IMR-90 (cell line): ENCODE data around the gene GALNT17. TPM values are rescaled to one million over a fixed set of nuclear protein-coding genes. Genes with fewer than 3 reads are reported as not detected.

Source experiments
- ATAC-seq: fragments of 200-7000 bp; cut with Tn5 transposase; 2 replicates; pipeline ENCODE4 v1.9.1; 2020; ENCODE audit warnings: low read depth, mild to moderate bottlenecking, moderate library complexity
- BruUV-seq: library from RNA; stranded (reverse); fragments of 400-500 nt; replicated peaks from 2 replicates; lab custom pipeline; 2021; lab: Mats Ljungman, UMichigan
- CTCF ChIA-PET: fragments of 300-600 bp; formaldehyde crosslinking; extraction: SDS; loops from one replicate; lab custom pipeline; 2021; ENCODE audit warnings: antibody characterized with exemption; lab: Yijun Ruan, JAX
- POLR2A ChIA-PET: fragments of 300-600 bp; sonication (Branson Sonifier 250); formaldehyde crosslinking; loops from one replicate; lab custom pipeline; 2022; ENCODE audit warnings: antibody characterized with exemption; ENCODE audit not compliant: unreplicated experiment; lab: Charles Lee
- DNase-seq: peaks from one replicate; pipeline ENCODE4 v3.0.0; 2013
- H2AFZ ChIP-seq: replicated peaks from 2 replicates; pipeline ENCODE3; 2013; ENCODE audit warnings: low read length, mild to moderate bottlenecking; ENCODE audit not compliant: poor library complexity
- H2AK5ac ChIP-seq: 2 replicates; pipeline ENCODE4 v1.6.1; 2013; ENCODE audit warnings: low read depth, low read length, inconsistent platforms
- H2AK9ac ChIP-seq: replicated peaks from 2 replicates; pipeline ENCODE3; 2013; ENCODE audit warnings: mild to moderate bottlenecking, low read depth, low read length, moderate library complexity; ENCODE audit not compliant: poor library complexity
- H2BK120ac ChIP-seq: 2 replicates; pipeline ENCODE4 v1.6.1; 2013; ENCODE audit warnings: low read depth, low read length, inconsistent platforms
- H2BK15ac ChIP-seq: 3 replicates; pipeline ENCODE4 v1.6.1; 2013; ENCODE audit warnings: low read depth, low read length, inconsistent platforms
- H2BK20ac ChIP-seq: 2 replicates; pipeline ENCODE4 v1.6.1; 2013; ENCODE audit warnings: low read depth, mild to moderate bottlenecking, inconsistent platforms, low read length, moderate library complexity
- H2BK5ac ChIP-seq: 2 replicates; pipeline ENCODE4 v1.6.1; 2013; ENCODE audit warnings: mild to moderate bottlenecking, low read depth, low read length, inconsistent platforms; ENCODE audit not compliant: poor library complexity, severe bottlenecking
- H3K14ac ChIP-seq: replicated peaks from 2 replicates; pipeline ENCODE4 v1.6.1; 2013; ENCODE audit warnings: low read depth, low read length, inconsistent platforms
- H3K18ac ChIP-seq: 2 replicates; pipeline ENCODE4 v1.6.1; 2013; ENCODE audit warnings: low read depth, low read length, control low read depth
- H3K23ac ChIP-seq: 2 replicates; pipeline ENCODE4 v1.6.1; 2013; ENCODE audit warnings: low read depth, low read length, inconsistent platforms
- H3K27ac ChIP-seq: 2 replicates; pipeline ENCODE4 v1.5.1; 2013; ENCODE audit warnings: mild to moderate bottlenecking, control low read depth, low read length; ENCODE audit not compliant: insufficient read depth
- H3K27me3 ChIP-seq: 2 replicates; pipeline ENCODE4 v1.6.1; 2013; ENCODE audit warnings: low read length; ENCODE audit not compliant: control insufficient read depth, insufficient read depth
- H3K36me3 ChIP-seq: 2 replicates; pipeline ENCODE4 v1.6.1; 2013; ENCODE audit warnings: low read length, mixed read lengths; ENCODE audit not compliant: control insufficient read depth, insufficient read depth
- H3K4ac ChIP-seq: 2 replicates; pipeline ENCODE4 v1.6.1; 2013; ENCODE audit warnings: low read depth, low read length, inconsistent platforms
- H3K4me1 ChIP-seq: 2 replicates; pipeline ENCODE4 v1.6.1; 2013; ENCODE audit warnings: low read length, mixed read lengths; ENCODE audit not compliant: control insufficient read depth, insufficient read depth
- H3K4me2 ChIP-seq: 2 replicates; pipeline ENCODE4 v1.6.1; 2013; ENCODE audit warnings: low read depth, mild to moderate bottlenecking, control low read depth, low read length, moderate library complexity
- H3K4me3 ChIP-seq: 2 replicates; pipeline ENCODE4 v1.5.1; 2013; ENCODE audit warnings: low read depth, mild to moderate bottlenecking, control low read depth, low read length, moderate library complexity; ENCODE audit not compliant: insufficient read depth
- H3K56ac ChIP-seq: 2 replicates; pipeline ENCODE4 v1.6.1; 2013; ENCODE audit warnings: low read length, inconsistent platforms; ENCODE audit not compliant: insufficient read depth; ENCODE audit errors: extremely low read depth
- H3K79me1 ChIP-seq, 2 experiments: 2 replicates each; pipeline ENCODE4 v1.6.1; 2013; ENCODE audit warnings: low read length in 2 of 2, inconsistent platforms in 1 of 2, low read depth in 1 of 2
- H3K9ac ChIP-seq: 2 replicates; pipeline ENCODE4 v1.6.1; 2013; ENCODE audit warnings: low read depth, low read length, control low read depth
- H3K9me1 ChIP-seq: 2 replicates; pipeline ENCODE4 v1.6.1; 2013; ENCODE audit warnings: low read length, inconsistent platforms; ENCODE audit not compliant: insufficient read depth
- H3K9me3 ChIP-seq: 2 replicates; pipeline ENCODE4 v1.6.1; 2013; ENCODE audit warnings: low read length; ENCODE audit not compliant: control insufficient read depth, insufficient read depth
- H4K20me1 ChIP-seq: 2 replicates; pipeline ENCODE4 v1.6.1; 2013; ENCODE audit warnings: low read length, inconsistent platforms; ENCODE audit not compliant: insufficient read depth
- H4K5ac ChIP-seq: 2 replicates; pipeline ENCODE4 v1.6.1; 2013; ENCODE audit warnings: mild to moderate bottlenecking, low read depth, low read length, control low read depth
- H4K8ac ChIP-seq, 2 experiments: 2 replicates each; pipeline ENCODE4 v1.6.1; 2013; ENCODE audit warnings: low read depth in 2 of 2, low read length in 2 of 2, control low read depth in 1 of 2, inconsistent platforms in 1 of 2
- H4K91ac ChIP-seq: 2 replicates; pipeline ENCODE4 v1.6.1; 2013; ENCODE audit warnings: low read depth, low read length, inconsistent platforms; ENCODE audit not compliant: insufficient read depth
- BHLHE40 ChIP-seq: fragments of 150-350 bp; IDR thresholded peaks from 2 replicates; pipeline ENCODE4 v1.6.1; 2016; ENCODE audit warnings: mild to moderate bottlenecking, low read depth, low read length
- CEBPB ChIP-seq: IDR thresholded peaks from 2 replicates; pipeline ENCODE4 v1.6.1; 2012; ENCODE audit warnings: low read depth, low read length, improper control_type of control experiment
- CHD1 ChIP-seq: IDR thresholded peaks from 2 replicates; pipeline ENCODE4 v1.6.1; 2012; ENCODE audit warnings: low read depth, low read length, improper control_type of control experiment
- FOS ChIP-seq: fragments of 150-350 bp; IDR thresholded peaks from 2 replicates; pipeline ENCODE4 v1.6.1; 2016; ENCODE audit warnings: low read depth, low read length
- MAFK ChIP-seq: IDR thresholded peaks from 2 replicates; pipeline ENCODE4 v1.6.1; 2012; ENCODE audit warnings: low read depth, low read length, improper control_type of control experiment
- MAZ ChIP-seq: IDR thresholded peaks from 2 replicates; pipeline ENCODE4 v1.6.1; 2012; ENCODE audit warnings: low read depth, mild to moderate bottlenecking, low read length, improper control_type of control experiment, moderate library complexity, borderline replicate concordance
- MXI1 ChIP-seq: IDR thresholded peaks from 2 replicates; pipeline ENCODE4 v1.6.1; 2012; ENCODE audit warnings: low read depth, mild to moderate bottlenecking, low read length, moderate library complexity, borderline replicate concordance
- NFE2L2 ChIP-seq: fragments of 150-350 bp; IDR thresholded peaks from 2 replicates; pipeline ENCODE4 v1.6.1; 2016; ENCODE audit warnings: low read depth, mild to moderate bottlenecking, low read length
- POLR2A ChIP-seq: IDR thresholded peaks from 2 replicates; pipeline ENCODE4 v1.6.1; 2012; ENCODE audit warnings: mild to moderate bottlenecking, low read depth, low read length
- RAD21 ChIP-seq: IDR thresholded peaks from 2 replicates; pipeline ENCODE4 v1.6.1; 2012; ENCODE audit warnings: low read length, improper control_type of control experiment
- RCOR1 ChIP-seq: IDR thresholded peaks from 2 replicates; pipeline ENCODE4 v1.6.1; 2012; ENCODE audit warnings: mild to moderate bottlenecking, low read length, improper control_type of control experiment; ENCODE audit not compliant: insufficient replicate concordance
- RFX5 ChIP-seq: IDR thresholded peaks from 2 replicates; pipeline ENCODE4 v1.8.0; 2012; ENCODE audit warnings: low read depth, mild to moderate bottlenecking, low read length, moderate library complexity
- SMC3 ChIP-seq: fragments of 150-350 bp; IDR thresholded peaks from 2 replicates; pipeline ENCODE4 v1.6.1; 2016; ENCODE audit warnings: low read depth, mild to moderate bottlenecking, antibody characterized with exemption, low read length, moderate library complexity
- WGBS, 2 experiments: methylation state at CpG; one replicate each; pipeline versions ENCODE4 v1.1.5 to v1.1.7; 2013; ENCODE audit warnings: missing lambda C conversion rate in 2 of 2; ENCODE audit not compliant: insufficient read length in 1 of 2; ENCODE audit errors: extremely low coverage in 2 of 2; 5-methylcytosine and 5-hydroxymethylcytosine counted together
- dilution Hi-C: fragments of 300-500 bp; cut with HindIII; formaldehyde crosslinking; loops from one replicate; pipeline ENCODE4 v1.14.3; 2018; ENCODE audit warnings: low sequenced_read_pairs; ENCODE audit not compliant: unreplicated experiment
- in situ Hi-C: fragments of 300-500 bp; cut with MboI; formaldehyde crosslinking; loops from 3 replicates; pipeline ENCODE4 v1.14.3; 2019; ENCODE audit warnings: low sequenced_read_pairs, inconsistent platforms, mixed read lengths
- intact Hi-C: fragments of 100-400 bp; cut with micrococcal nuclease; formaldehyde crosslinking; loops from 2 replicates; pipeline ENCODE4 v1.10.0; 2022
- polyA plus RNA-seq, 3 experiments: library from polyadenylated mRNA; depleted of rRNA; stranded (reverse); fragments of >200 nt; gene quantifications; 2 replicates each; pipeline ENCODE4 v1.2.3, GENCODE V29; 2012; ENCODE audit warnings: low replicate concordance in 1 of 3
- total RNA-seq: library from RNA; depleted of rRNA; stranded (reverse); fragments of >200 nt; gene quantifications from 2 replicates; pipeline ENCODE4 v1.2.3, GENCODE V29; 2012
- TF ChIP-seq, protein P1 (sequence below): conservative IDR thresholded peaks from 2 replicates; pipeline ENCODE4 v1.5.1; 2012; ENCODE audit warnings: mild to moderate bottlenecking, low read depth, low read length, improper control_type of control experiment
- TF ChIP-seq, protein P2 (sequence below): fragments of 150-350 bp; IDR thresholded peaks from 2 replicates; pipeline ENCODE4 v1.6.1; 2016; ENCODE audit warnings: low read depth, mild to moderate bottlenecking, low read length, moderate library complexity, borderline replicate concordance
- TF ChIP-seq, protein P3 (sequence below): fragments of 150-350 bp; IDR thresholded peaks from 2 replicates; pipeline ENCODE4 v1.6.1; 2017; ENCODE audit warnings: mild to moderate bottlenecking, antibody characterized with exemption, low read length, low read depth

Gene GALNT17
- total and polyA plus RNA-seq, 2 of the 4 experiments (the other 2 are of a cell fraction), result not detected

DNA sequence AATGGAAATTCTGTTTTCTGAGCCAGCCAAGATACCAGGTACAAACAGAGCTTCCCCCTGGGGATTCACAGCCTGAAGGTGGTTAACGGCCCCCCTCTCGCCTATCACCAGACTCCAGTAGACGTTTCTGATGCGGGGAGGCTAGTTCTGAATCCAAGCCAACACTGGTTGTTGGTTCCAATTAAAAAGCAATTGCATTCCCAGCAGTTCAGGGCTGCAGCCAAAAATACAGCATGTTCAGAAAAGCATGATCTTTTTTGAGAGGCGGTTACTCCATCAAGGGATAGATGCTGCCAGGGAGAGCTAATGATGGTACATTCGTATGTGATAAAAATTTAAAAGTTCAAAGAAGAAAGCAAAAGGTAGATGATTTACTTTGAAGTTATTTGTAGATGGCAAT is 481.0 kb downstream of the GALNT17 start:
- Histone ChIP-seq H2BK20ac (no peak overlapping the region), H2BK5ac (no peak overlapping the region), H2BK120ac (no peak overlapping the region), H3K79me1 (no peaks in the 10 kb centered on the region), H3K9me3 (peaks cover 14% of the 10 kb centered on the region), H2AFZ (no peak overlapping the region), H4K20me1 (no peaks in the 10 kb centered on the region), H3K4ac (no peak overlapping the region), H4K5ac (no peak overlapping the region), H3K27me3 (no peaks in the 10 kb centered on the region), H3K36me3 (no peaks in the 10 kb centered on the region), H3K4me1 (no peaks in the 10 kb centered on the region), H4K8ac (no peak overlapping the region), H3K9me1 (no peaks in the 10 kb centered on the region), H3K9ac (no peak overlapping the region), H3K23ac (no peak overlapping the region), H3K18ac (no peak overlapping the region), H2AK9ac (no peak overlapping the region), H4K91ac (no peak overlapping the region), H3K14ac (no peak overlapping the region), H3K56ac (no peak overlapping the region), H2AK5ac (no peak overlapping the region), H2BK15ac (no peak overlapping the region), H3K4me2 (no peak overlapping the region), H3K27ac (no peak overlapping the region), H3K4me3 (no peak overlapping the region)
- dilution Hi-C loops (no loop called here), intact Hi-C loops (no loop called here), in situ Hi-C loops (no loop called here)
- no TSS peak for BruUV-seq
- DNase-seq, result no peak
- TF ChIP-seq MAFK (no peak), FOS (no peak), RAD21 (no peak), BHLHE40 (no peak), CEBPB (no peak), NFE2L2 (no peak), POLR2A (no peak), MAZ (no peak), RCOR1 (no peak), SMC3 (no peak), RFX5 (no peak), MXI1 (no peak), CHD1 (no peak)
- TF ChIP-seq, protein P1, sequence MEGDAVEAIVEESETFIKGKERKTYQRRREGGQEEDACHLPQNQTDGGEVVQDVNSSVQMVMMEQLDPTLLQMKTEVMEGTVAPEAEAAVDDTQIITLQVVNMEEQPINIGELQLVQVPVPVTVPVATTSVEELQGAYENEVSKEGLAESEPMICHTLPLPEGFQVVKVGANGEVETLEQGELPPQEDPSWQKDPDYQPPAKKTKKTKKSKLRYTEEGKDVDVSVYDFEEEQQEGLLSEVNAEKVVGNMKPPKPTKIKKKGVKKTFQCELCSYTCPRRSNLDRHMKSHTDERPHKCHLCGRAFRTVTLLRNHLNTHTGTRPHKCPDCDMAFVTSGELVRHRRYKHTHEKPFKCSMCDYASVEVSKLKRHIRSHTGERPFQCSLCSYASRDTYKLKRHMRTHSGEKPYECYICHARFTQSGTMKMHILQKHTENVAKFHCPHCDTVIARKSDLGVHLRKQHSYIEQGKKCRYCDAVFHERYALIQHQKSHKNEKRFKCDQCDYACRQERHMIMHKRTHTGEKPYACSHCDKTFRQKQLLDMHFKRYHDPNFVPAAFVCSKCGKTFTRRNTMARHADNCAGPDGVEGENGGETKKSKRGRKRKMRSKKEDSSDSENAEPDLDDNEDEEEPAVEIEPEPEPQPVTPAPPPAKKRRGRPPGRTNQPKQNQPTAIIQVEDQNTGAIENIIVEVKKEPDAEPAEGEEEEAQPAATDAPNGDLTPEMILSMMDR, result no peak
- TF ChIP-seq, protein P2, sequence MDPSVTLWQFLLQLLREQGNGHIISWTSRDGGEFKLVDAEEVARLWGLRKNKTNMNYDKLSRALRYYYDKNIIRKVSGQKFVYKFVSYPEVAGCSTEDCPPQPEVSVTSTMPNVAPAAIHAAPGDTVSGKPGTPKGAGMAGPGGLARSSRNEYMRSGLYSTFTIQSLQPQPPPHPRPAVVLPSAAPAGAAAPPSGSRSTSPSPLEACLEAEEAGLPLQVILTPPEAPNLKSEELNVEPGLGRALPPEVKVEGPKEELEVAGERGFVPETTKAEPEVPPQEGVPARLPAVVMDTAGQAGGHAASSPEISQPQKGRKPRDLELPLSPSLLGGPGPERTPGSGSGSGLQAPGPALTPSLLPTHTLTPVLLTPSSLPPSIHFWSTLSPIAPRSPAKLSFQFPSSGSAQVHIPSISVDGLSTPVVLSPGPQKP, result no peak
- TF ChIP-seq, protein P3, sequence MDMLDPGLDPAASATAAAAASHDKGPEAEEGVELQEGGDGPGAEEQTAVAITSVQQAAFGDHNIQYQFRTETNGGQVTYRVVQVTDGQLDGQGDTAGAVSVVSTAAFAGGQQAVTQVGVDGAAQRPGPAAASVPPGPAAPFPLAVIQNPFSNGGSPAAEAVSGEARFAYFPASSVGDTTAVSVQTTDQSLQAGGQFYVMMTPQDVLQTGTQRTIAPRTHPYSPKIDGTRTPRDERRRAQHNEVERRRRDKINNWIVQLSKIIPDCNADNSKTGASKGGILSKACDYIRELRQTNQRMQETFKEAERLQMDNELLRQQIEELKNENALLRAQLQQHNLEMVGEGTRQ, result no peak
- ChIA-PET CTCF (no interaction called here), POLR2A (no interaction called here)
- WGBS, 2 experiments, result no CpG with 5 or more reads among the region's 6 CpGs
- no peak for ATAC-seq
